Activated T-helper 9 cell treated with anti-CD3 and anti-CD28 coated beads, Interleukin-2, amount 50 U/mL, for 16 hours (primary cell): Measurements from ENCODE around the gene H19.

ENCODE experiments used
- DNase-seq: peaks from one replicate; pipeline ENCODE4 v3.0.0-alpha.2; 2020; ENCODE audit warnings: low read depth

The H19 gene

GRCh38 chr11:1997755-1998154 lies at the start of gene H19:
TSS of gene H19 (minus strand) at chr11:1997842.
- DNase-seq: no peak

- DNase-seq: no peak
These were observed 44.3 kb upstream of the H19 start for GRCh38 chr11:2041963-2042362.

- DNase-seq: no peak
These were observed 43.5 kb upstream of the H19 start for GRCh38 chr11:2041153-2041552.

- DNase-seq: no peak
These were observed 41.6 kb upstream of the H19 start for GRCh38 chr11:2039198-2039759.

GRCh38 chr11:2036863-2037486 lies 39.3 kb upstream of the H19 start:
- no peak for DNase-seq

- no peak for DNase-seq
These were observed 37.7 kb upstream of the H19 start for GRCh38 chr11:2035382-2035781.

- no peak for DNase-seq
These were observed 33.4 kb upstream of the H19 start for GRCh38 chr11:2031058-2031457.

GRCh38 chr11:2027708-2028107 lies 30.1 kb upstream of the H19 start:
- no peak for DNase-seq

GRCh38 chr11:2015025-2015424 lies 17.4 kb upstream of the H19 start:
- no peak for DNase-seq

GRCh38 chr11:2012440-2012839 lies 14.8 kb upstream of the H19 start:
- no peak for DNase-seq

GRCh38 chr11:2004466-2004865 lies 6.8 kb upstream of the H19 start:
- no peak for DNase-seq

GRCh38 chr11:2002807-2003206 lies 5.2 kb upstream of the H19 start:
- no peak for DNase-seq

- no peak for DNase-seq
These were observed 4.6 kb upstream of the H19 start for GRCh38 chr11:2002042-2002776.

- no peak for DNase-seq
These were observed 1.2 kb upstream of the H19 start for GRCh38 chr11:1998861-1999260.

- DNase-seq: no peak
These were observed 648 bp upstream of the H19 start for GRCh38 chr11:1998290-1998689.

GRCh38 chr11:1994121-1994520 lies 3.5 kb downstream of the H19 start:
- no peak for DNase-seq

GRCh38 chr11:1992111-1992510 lies 5.5 kb downstream of the H19 start:
- DNase-seq: no peak

GRCh38 chr11:1990872-1991578 lies 6.6 kb downstream of the H19 start:
- no peak for DNase-seq

- no peak for DNase-seq
These were observed 7.7 kb downstream of the H19 start for GRCh38 chr11:1989953-1990352.

GRCh38 chr11:1988667-1989317 lies 8.8 kb downstream of the H19 start:
- DNase-seq: no peak

GRCh38 chr11:1988174-1988573 lies 9.5 kb downstream of the H19 start:
- DNase-seq: no peak

- no peak for DNase-seq
These were observed 10.6 kb downstream of the H19 start for GRCh38 chr11:1987024-1987423.

GRCh38 chr11:1983601-1983961 lies 14.1 kb downstream of the H19 start:
- DNase-seq: no peak
